CD4-positive, alpha-beta T cell treated with Interferon gamma for 1 hour (primary cell): ENCODE data around the gene IMMP2L.
"Not testable (repeated sequence)": the region's sequence is repeated elsewhere in the genome, so short reads cannot be mapped to it uniquely, and the experiment has no call there.

Source experiments
- DNase-seq: peaks from one replicate; pipeline ENCODE4 v3.0.0-alpha.2; 2020

Gene IMMP2L

DNA sequence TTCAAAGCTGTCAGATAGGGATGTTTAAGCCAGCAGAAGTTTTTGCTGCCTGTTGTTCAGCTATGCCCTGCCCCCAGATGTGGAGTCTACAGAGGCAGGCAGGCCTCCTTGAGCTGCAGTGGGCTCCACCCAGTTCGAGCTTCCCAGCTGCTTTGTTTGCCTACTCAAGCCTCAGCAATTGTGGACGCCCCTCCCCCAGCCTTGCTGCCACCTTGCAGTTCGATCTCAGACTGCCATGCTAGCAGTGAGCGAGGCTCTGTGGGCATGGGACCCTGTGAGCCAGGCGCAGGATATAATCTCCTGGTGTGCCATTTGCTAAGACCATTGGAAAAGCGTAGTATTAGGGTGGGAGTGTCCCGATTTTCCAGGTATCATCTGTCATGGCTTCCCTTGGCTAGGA is 901.7 kb downstream of the IMMP2L start:
- not testable (repeated sequence) for DNase-seq

DNA sequence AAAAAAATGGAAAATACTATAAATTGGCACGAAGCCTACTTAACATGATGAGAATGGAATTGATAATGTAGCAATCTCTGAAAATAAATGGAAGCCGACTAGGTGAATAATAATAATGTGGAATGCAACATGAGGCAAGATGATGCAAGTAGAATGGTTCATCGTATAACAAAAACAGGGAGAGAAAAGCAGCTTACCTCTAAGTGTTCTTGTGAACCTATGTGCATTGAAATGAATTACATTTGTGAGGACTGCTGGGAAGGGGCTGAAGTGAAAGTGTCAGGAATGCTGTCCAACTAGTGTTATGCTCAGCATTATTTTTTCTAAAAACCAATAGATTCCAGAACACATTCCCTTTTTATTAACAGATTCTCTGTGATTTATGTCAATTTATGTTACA is 912.0 kb downstream of the IMMP2L start:
- DNase-seq, result no peak

DNA sequence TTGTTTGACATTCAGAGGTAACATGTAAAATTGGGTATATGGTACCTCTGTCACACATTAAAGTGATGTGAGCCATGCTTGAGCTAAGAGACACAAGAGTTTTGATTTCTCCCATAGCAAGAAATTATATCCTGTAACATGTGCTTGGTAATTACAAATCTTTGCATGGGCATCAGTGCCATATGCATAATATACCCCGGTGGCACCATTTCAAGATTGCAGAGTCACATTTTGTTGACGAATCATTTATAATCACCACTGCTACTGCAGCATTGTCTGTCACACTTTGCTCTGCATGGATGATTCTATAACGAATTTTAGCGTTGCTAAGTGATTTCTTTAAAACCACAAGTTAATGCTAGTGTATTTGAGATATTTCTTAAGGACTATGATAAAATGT is 915.0 kb downstream of the IMMP2L start:
- DNase-seq, result no peak

DNA sequence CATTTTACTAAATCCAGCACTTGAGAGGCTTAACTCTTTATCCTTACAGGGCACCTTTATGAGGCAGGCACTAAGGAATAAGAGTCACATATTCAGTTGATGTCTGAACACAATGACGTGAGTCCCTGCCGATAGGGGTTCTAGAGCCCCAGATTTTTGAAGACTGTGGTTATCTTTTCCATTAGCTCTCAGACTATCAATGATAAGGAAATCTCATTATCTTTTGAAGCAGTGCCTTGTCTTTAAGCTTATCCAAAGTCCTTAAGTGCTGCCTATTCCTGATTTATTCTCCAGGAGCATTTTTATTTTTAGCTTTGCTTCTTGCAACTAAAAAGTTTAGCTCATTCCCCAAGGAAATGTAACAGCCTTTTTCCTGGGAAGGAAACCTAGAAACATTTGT is 915.5 kb downstream of the IMMP2L start:
- no peak for DNase-seq

DNA sequence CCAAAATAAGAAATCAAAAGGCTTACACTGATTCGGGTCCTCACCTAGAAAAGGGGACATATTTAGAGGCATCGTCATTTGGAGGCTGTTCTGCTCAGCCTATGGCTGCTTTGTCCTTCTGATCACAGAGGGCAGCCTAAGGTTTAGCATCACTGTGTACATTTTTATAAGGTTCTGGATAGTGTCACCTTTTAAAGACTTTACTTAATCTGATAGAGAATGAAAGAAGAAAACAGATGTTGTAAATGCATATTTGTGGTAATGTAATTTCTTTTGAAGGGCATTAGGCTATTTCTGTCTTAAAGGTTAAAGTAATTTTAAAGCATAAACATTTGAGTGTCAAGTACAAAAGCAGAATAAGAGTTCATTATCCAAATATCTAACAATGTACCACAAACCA is 916.7 kb downstream of the IMMP2L start:
- no peak for DNase-seq

DNA sequence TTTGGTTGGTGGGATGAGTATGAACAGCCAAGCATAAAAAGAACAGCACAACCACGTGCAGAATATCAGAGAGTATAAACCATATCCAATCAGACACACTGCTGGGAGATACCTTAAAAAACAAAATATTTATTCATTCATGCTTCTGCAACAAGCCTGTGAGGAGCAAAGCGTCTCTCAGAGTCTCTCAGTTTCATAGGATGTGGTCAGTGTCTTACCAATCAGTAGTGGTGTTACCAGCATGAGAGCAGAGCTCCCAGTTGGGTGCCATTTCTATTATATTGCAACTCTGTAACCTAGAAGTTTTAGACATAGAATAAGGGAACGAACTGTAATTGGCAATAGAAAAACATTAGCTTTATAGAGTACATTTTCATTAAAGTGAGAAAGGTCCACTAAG is 917.2 kb downstream of the IMMP2L start:
- DNase-seq, result no peak

DNA sequence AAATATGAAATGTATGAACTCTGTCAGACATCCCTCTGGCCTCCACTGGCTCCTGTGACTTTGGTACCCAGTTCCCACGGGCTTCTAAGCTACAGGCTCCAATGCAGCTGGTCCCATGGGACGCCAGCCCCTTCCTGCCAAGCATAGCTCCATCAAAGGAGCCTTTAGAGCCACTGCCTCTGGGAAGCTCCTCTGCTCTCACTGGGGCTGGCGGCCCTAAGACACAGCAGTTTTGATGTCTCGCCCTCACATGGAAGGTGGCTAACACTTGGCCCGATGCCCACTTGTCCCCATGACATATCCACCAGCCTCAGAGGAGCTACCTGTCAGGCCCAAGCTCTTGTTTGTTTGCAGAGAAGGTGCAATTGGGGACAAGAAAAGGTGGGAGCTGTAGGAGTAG is 925.0 kb downstream of the IMMP2L start:
- no peak for DNase-seq

DNA sequence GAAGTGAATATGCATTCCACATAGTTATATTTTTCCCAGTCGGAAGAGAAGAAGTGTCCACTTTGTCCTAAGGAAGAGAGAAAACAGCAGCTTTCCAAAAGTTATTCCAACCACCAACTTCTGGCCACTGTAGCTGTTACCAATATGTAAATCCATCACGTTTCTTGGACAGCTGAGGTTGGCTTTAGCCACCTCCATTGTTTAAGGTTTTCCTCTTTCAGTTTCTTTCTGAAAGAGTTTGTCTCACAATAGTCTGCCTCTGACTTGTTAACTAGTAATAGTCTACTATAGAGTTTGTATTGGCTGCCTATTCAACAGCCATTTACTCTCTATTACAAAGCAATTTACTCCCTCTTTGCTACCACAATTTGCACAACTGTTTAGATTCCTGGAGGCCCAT is 929.0 kb downstream of the IMMP2L start:
- no peak for DNase-seq

DNA sequence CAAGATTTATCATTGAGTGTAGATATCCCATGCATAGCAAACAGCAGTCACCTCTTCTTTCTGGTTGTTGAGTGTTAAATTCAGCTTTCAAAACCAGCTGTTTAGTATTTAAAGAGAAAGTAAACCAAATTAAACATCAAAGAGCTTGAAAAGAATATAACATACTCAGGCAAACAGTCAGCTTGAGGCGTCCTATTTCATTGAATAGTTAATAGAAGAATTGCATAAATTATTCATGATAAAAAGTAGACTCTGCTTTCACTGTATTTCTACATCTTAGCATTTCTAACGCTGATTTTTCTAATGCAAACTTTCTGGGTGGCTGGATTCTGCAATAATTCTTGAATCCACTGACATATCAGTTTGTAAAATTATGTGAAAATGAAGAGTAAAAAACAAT is 935.9 kb downstream of the IMMP2L start:
- no peak for DNase-seq

DNA sequence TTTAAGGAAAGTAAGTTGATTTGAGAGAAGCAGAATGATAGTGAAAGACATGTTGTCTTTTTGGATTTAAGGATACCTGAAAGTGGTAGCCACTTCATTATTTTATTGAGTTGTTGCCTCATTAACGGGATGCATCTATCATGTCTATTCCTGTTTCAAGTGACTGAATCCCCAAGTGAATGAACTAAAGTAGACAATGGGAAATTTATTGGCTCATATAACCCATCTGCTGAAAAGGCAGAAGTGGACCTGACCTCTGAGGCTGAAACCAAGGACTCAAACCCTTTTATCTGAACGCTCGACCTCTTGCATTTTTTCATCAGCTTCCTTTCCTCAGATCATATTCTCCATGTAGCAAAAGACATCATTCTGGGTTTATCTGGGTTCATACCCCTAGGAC is 937.0 kb downstream of the IMMP2L start:
- no peak for DNase-seq

DNA sequence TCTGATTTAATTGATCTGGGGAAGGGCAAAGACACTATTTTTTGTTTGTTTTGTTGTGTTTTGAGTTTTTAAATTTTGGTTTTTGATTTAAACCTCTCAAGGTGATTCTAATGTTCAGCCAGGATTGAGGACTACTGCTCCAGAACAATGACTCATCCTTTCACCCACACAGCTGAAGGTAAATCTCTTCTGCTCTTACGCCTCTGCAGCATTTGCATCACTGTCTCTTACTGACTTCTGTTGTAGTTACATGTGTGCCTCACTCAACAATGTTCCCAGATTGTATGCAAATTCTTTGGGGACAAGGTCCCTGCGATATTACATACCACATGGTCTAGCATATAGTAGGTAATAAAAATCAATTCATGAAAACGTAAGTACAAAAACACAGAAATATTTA is 938.9 kb downstream of the IMMP2L start:
- no peak for DNase-seq

DNA sequence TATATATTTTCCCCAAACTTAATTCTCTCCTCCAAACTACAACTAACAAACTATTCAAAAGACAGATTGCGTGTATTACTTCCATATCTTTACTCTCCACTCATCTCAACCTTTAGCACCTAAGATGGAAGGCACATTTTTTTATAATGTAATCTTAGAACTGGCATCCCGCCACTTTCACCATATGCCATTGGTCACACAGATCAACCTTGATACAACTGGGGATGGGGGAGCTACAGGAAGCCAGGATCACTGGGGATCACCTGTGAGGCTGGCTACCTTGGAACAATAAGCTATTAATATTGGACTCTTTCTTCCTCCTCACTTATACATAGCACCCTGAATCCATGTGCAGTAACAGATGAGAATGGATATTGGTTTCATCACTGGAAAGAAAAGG is 941.0 kb downstream of the IMMP2L start:
- no peak for DNase-seq

DNA sequence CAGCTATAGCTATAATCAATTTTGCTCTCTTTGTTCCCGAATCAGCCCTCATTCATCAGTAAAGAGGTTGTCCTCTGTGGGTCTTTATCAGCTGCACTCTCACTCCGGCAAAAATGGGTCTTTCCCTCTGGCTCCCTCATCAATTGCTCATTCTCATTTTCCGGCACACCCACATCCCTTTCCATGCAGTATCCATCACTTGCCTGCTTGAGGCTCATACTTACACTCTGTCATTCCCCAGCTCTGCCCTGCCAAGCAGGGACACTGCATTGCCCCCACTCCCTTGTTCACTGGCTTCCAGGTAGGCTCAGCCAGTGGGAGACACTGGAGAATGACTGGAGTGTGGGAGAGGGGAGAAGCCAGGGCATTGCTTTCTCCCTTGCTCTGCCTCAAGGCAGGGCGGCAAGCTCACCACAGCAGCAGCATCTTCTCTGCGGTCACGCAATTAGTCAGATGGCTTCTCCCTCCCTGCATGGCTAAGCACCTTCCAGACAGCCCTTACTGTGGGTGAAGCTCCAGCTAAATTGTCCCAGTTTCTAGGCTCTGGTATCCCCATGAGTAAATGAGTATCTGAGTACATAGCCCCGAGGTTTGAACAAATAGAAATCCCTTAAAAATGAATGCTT is 942.1 kb downstream of the IMMP2L start:
- no peak for DNase-seq
